DOHH2 (cell line): ENCODE data around the gene NDUFA8.

Experiments used
- H3F3A ChIP-seq: fragments of 200-600 bp; sonication (generic), shearing (Covaris generic); 2 replicates; pipeline ENCODE4 v1.6.0; 2016; ENCODE audit warnings: antibody characterized with exemption, mild to moderate bottlenecking; ENCODE audit not compliant: control insufficient read depth, insufficient read depth
- H3K27ac ChIP-seq: fragments of 200-600 bp; sonication (generic); 2 replicates; pipeline ENCODE4 v1.5.1; 2014; ENCODE audit warnings: low read depth, mild to moderate bottlenecking, low read length, moderate library complexity
- H3K27me3 ChIP-seq: fragments of 200-600 bp; sonication (generic); 2 replicates; pipeline ENCODE4 v1.6.1; 2014; ENCODE audit warnings: mild to moderate bottlenecking, low read length, mixed read lengths; ENCODE audit not compliant: control insufficient read depth
- H3K36me3 ChIP-seq: fragments of 200-600 bp; sonication (generic); 2 replicates; pipeline ENCODE4 v1.6.1; 2014; ENCODE audit warnings: mild to moderate bottlenecking, low read length, moderate library complexity, mixed read lengths; ENCODE audit not compliant: control insufficient read depth
- H3K4me1 ChIP-seq: fragments of 200-600 bp; sonication (generic); 2 replicates; pipeline ENCODE4 v1.6.1; 2014; ENCODE audit warnings: mild to moderate bottlenecking, low read length, mixed read lengths; ENCODE audit not compliant: control insufficient read depth
- H3K4me2 ChIP-seq: fragments of 200-600 bp; sonication (generic); 2 replicates; pipeline ENCODE4 v1.6.0; 2014; ENCODE audit warnings: mild to moderate bottlenecking, low read length, moderate library complexity
- H3K4me3 ChIP-seq: fragments of 200-600 bp; sonication (generic); 2 replicates; pipeline ENCODE4 v1.5.1; 2014; ENCODE audit warnings: mild to moderate bottlenecking, low read length, mixed read lengths
- H3K79me2 ChIP-seq: fragments of 200-600 bp; sonication (generic); 2 replicates; pipeline ENCODE4 v1.6.1; 2014; ENCODE audit warnings: mild to moderate bottlenecking, low read length, mixed read lengths; ENCODE audit not compliant: control insufficient read depth
- H3K9me2 ChIP-seq: fragments of 200-600 bp; sonication (generic); replicated peaks from 2 replicates; pipeline ENCODE4 v1.6.1; 2014; ENCODE audit warnings: mild to moderate bottlenecking, low read length, mixed read lengths; ENCODE audit not compliant: control insufficient read depth
- H3K9me3 ChIP-seq: fragments of 200-600 bp; sonication (generic); 2 replicates; pipeline ENCODE4 v1.6.1; 2014; ENCODE audit warnings: antibody characterized with exemption, low read length, mixed read lengths; ENCODE audit not compliant: control insufficient read depth, insufficient read depth
- H4K20me1 ChIP-seq: fragments of 200-600 bp; sonication (generic); 2 replicates; pipeline ENCODE4 v1.6.0; 2014; ENCODE audit warnings: low read depth, mild to moderate bottlenecking, antibody characterized with exemption, low read length, moderate library complexity; ENCODE audit not compliant: control insufficient read depth, insufficient read depth
- EZH2phosphoT487 ChIP-seq: fragments of 200-600 bp; sonication (generic); IDR thresholded peaks from 2 replicates; pipeline ENCODE4 v1.6.1; 2017; ENCODE audit warnings: borderline replicate concordance, mild to moderate bottlenecking, antibody characterized with exemption, low read length, moderate library complexity, mixed read lengths
- TF ChIP-seq, protein P1 (sequence below): fragments of 200-600 bp; sonication (generic); IDR thresholded peaks from one replicate; pipeline ENCODE4 v1.5.1; 2014; ENCODE audit warnings: antibody characterized with exemption, mild to moderate bottlenecking, low read depth, low read length; ENCODE audit not compliant: poor library complexity, severe bottlenecking

Gene NDUFA8

DNA sequence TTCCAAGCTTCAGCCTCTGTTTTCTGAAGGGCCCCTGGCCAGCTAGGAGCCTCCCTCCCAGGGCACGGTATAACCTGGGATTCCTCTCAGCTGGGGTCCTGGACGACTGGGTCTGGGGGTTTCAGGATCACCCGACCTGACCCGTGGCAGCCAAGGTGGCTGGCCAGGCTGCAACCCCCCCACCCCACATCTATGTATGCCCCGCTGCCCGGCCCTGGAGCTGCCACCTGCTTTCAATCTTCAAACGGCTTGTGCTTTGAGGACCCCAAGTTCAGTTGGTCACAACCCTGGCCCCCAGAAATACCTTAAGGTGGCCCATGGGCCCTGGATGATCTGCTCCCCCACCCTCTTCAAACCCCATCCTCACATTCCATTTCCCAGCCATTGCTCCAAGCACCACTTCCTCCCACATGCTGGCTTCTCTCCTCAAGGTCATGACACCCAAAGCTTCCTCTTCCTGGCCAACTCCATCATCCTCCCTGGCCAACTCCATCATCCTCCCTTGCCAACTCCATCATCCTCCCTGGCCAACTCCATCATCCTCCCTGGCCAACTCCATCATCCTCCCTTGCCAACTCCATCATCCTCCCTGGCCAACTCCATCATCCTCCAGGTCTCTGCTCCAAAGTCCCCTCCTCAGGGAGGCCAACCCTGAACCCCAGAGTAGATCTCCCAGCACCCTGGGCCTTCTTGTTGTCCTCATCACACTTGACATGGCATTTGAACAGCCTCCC is 49.3 kb downstream of the NDUFA8 start:
- Histone ChIP-seq H3K79me2 (no peaks in the 10 kb centered on the region), H3K4me2 (no peak overlapping the region), H3K36me3 (no peaks in the 10 kb centered on the region), H3K27ac (no peak overlapping the region), H3K4me3 (no peak overlapping the region), H3K4me1 (no peaks in the 10 kb centered on the region), H3F3A (no peaks in the 10 kb centered on the region), H4K20me1 (no peaks in the 10 kb centered on the region), H3K9me2 (no peaks in the 10 kb centered on the region), H3K27me3 (no peaks in the 10 kb centered on the region), H3K9me3 (no peaks in the 10 kb centered on the region)
- TF ChIP-seq, protein P1, sequence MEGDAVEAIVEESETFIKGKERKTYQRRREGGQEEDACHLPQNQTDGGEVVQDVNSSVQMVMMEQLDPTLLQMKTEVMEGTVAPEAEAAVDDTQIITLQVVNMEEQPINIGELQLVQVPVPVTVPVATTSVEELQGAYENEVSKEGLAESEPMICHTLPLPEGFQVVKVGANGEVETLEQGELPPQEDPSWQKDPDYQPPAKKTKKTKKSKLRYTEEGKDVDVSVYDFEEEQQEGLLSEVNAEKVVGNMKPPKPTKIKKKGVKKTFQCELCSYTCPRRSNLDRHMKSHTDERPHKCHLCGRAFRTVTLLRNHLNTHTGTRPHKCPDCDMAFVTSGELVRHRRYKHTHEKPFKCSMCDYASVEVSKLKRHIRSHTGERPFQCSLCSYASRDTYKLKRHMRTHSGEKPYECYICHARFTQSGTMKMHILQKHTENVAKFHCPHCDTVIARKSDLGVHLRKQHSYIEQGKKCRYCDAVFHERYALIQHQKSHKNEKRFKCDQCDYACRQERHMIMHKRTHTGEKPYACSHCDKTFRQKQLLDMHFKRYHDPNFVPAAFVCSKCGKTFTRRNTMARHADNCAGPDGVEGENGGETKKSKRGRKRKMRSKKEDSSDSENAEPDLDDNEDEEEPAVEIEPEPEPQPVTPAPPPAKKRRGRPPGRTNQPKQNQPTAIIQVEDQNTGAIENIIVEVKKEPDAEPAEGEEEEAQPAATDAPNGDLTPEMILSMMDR, result no peak
- TF ChIP-seq EZH2phosphoT487, result no peak

- TF ChIP-seq, protein P1, result no peak
- no peak for TF ChIP-seq EZH2phosphoT487
- Histone ChIP-seq H3F3A (no peaks in the 10 kb centered on the region), H3K27me3 (no peaks in the 10 kb centered on the region), H3K4me1 (no peaks in the 10 kb centered on the region), H3K27ac (no peak overlapping the region), H3K9me2 (no peaks in the 10 kb centered on the region), H3K4me3 (no peak overlapping the region), H3K36me3 (no peaks in the 10 kb centered on the region), H3K4me2 (no peak overlapping the region), H3K79me2 (no peaks in the 10 kb centered on the region), H4K20me1 (no peaks in the 10 kb centered on the region), H3K9me3 (peaks cover 1% of the 10 kb centered on the region; the same call in 1 of the 2 replicates)
Measured at GRCh38 chr9:122109035-122109813, 50.4 kb downstream of the NDUFA8 start.

DNA sequence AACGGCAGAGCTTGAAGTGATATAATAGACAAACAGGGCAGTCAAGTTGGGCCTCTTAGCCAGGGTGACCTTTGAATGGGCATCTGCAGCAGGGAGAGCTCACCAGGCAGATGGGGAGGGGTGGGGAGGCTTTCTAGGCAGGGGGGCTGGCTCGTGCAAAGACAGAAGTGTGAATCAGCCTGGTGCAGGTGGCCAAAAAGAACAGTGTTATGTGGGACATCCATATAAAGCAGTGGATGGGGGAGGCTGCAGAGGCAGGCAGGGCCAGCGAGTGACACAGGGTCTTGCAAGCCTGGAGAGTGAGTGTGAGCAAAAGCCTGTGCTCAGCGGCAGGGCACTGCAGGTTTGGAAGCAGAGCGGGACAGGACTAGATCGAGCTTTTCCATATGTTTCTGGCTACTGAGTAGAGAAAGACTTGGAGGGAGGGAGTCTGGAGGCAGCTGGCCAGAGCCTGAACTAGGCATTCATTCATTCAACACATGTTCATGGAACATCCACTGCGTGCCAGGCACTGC is 52.2 kb downstream of the NDUFA8 start:
- H3K27me3 ChIP-seq, result no peaks in the 10 kb centered on the region
- H3K4me2 ChIP-seq, result no peak overlapping the region

More for the DNA sequence above, 52.2 kb downstream of the NDUFA8 start:
- H3F3A ChIP-seq, result no peaks in the 10 kb centered on the region
- H3K79me2 ChIP-seq, result no peaks in the 10 kb centered on the region
- no peaks in the 10 kb centered on the region for H3K9me2 ChIP-seq
- H3K9me3 ChIP-seq, result peaks cover 5% of the 10 kb centered on the region
- TF ChIP-seq EZH2phosphoT487, result no peak
- TF ChIP-seq, protein P1, result no peak
- no peaks in the 10 kb centered on the region for H3K4me1 ChIP-seq
- no peaks in the 10 kb centered on the region for H4K20me1 ChIP-seq
- H3K27ac ChIP-seq, result no peak overlapping the region
- no peaks in the 10 kb centered on the region for H3K36me3 ChIP-seq
- H3K4me3 ChIP-seq, result no peak overlapping the region
